Smooth muscle cell (in vitro differentiated cells): ENCODE results near the gene BCCIP. TPM values are rescaled to one million over a fixed set of nuclear protein-coding genes. Genes with fewer than 3 reads are reported as not detected.
A peak's percentile ranks its signal among the peaks of the same experiment; 100 is the strongest.

Experiments used
- DNase-seq: peaks from one replicate; lab custom pipeline; 2025; ENCODE audit not compliant: unreplicated experiment; lab: John Stamatoyannopoulos, UW
- H2AFZ ChIP-seq: fragments of 200-600 bp; sonication (generic); 2 replicates; pipeline ENCODE4 v1.6.0; 2016; ENCODE audit warnings: antibody characterized with exemption, low read depth, mild to moderate bottlenecking
- H3F3A ChIP-seq: fragments of 200-600 bp; sonication (generic); 2 replicates; pipeline ENCODE4 v1.6.0; 2017; ENCODE audit warnings: antibody characterized with exemption, low read depth
- H3K27ac ChIP-seq: fragments of 200-600 bp; sonication (generic); 2 replicates; pipeline ENCODE4 v1.5.1; 2016; ENCODE audit warnings: low read depth, mild to moderate bottlenecking
- H3K27me3 ChIP-seq: fragments of 200-600 bp; sonication (generic); 2 replicates; pipeline ENCODE4 v1.6.1; 2016; ENCODE audit warnings: low read depth, mild to moderate bottlenecking
- H3K36me3 ChIP-seq: fragments of 200-600 bp; sonication (generic); 2 replicates; pipeline ENCODE4 v1.5.1; 2016; ENCODE audit warnings: low read depth
- H3K4me1 ChIP-seq: fragments of 200-600 bp; sonication (generic); 2 replicates; pipeline ENCODE4 v1.5.1; 2016; ENCODE audit warnings: low read depth
- H3K4me2 ChIP-seq: fragments of 200-600 bp; sonication (generic); 2 replicates; pipeline ENCODE4 v1.6.0; 2016; ENCODE audit warnings: mild to moderate bottlenecking
- H3K4me3 ChIP-seq: fragments of 200-600 bp; sonication (generic); 2 replicates; pipeline ENCODE4 v1.5.1; 2016; ENCODE audit warnings: mild to moderate bottlenecking
- H3K79me2 ChIP-seq: fragments of 200-600 bp; sonication (generic); 2 replicates; pipeline ENCODE4 v1.6.0; 2016; ENCODE audit warnings: low read depth, mild to moderate bottlenecking
- H3K9ac ChIP-seq: fragments of 200-600 bp; sonication (generic); 2 replicates; pipeline ENCODE4 v1.6.0; 2016; ENCODE audit warnings: low read depth
- H3K9me3 ChIP-seq: fragments of 200-600 bp; sonication (generic); replicated peaks from 2 replicates; pipeline ENCODE4 v1.5.1; 2016; ENCODE audit warnings: low read depth
- H4K20me1 ChIP-seq: fragments of 200-600 bp; sonication (generic); 2 replicates; pipeline ENCODE4 v1.6.0; 2016; ENCODE audit warnings: low read depth
- CTCF ChIP-seq: fragments of 200-600 bp; sonication (generic); IDR thresholded peaks from 2 replicates; pipeline ENCODE4 v1.5.1; 2017; ENCODE audit warnings: borderline replicate concordance, mild to moderate bottlenecking, antibody characterized with exemption; ENCODE audit not compliant: insufficient read depth, poor library complexity, severe bottlenecking
- WGBS: methylation state at CpG from one replicate; pipeline ENCODE4 v1.1.7; 2016; ENCODE audit warnings: low lambda C conversion rate; 5-methylcytosine and 5-hydroxymethylcytosine counted together
- polyA plus RNA-seq: library from polyadenylated mRNA; unstranded; fragments of >200 nt; fragmentation: Nextera tagmentation; extraction: Ambion mirVana; gene quantifications from 2 replicates; pipeline ENCODE4 v1.2.1, GENCODE V29; 2016
- total RNA-seq: library from RNA; depleted of rRNA; stranded (reverse); fragments of >200 nt; gene quantifications from 2 replicates; pipeline ENCODE4 v1.2.3, GENCODE V29; 2014

The BCCIP gene
- total and polyA plus RNA-seq, 2 experiments from 2014 or later, result 55.3 to 87.5 TPM

GRCh38 chr10:125799451-125800182 lies 23.7 kb upstream of the BCCIP start:
- no peaks in the 10 kb centered on the region for H3K9me3 ChIP-seq
- H3K36me3 ChIP-seq, result no peaks in the 10 kb centered on the region
- no peak overlapping the region for H3K4me3 ChIP-seq
- H3K9ac ChIP-seq, result no peak overlapping the region
- no peaks in the 10 kb centered on the region for H3F3A ChIP-seq
- no peak for DNase-seq
- H3K79me2 ChIP-seq, result no peaks in the 10 kb centered on the region
- no peak overlapping the region for H2AFZ ChIP-seq
- H3K27ac ChIP-seq, result peak overlapping the region; percentile 11
- H3K4me2 ChIP-seq, result peak overlapping the region; percentile 36
- H3K4me1 ChIP-seq, result no peaks in the 10 kb centered on the region
- 48% methylated on average over 8 of the region's 8 CpGs for WGBS
- no peak for TF ChIP-seq CTCF
- peaks cover 12% of the 10 kb centered on the region for H4K20me1 ChIP-seq
- H3K27me3 ChIP-seq, result no peaks in the 10 kb centered on the region

GRCh38 chr10:125801574-125801973 lies 21.8 kb upstream of the BCCIP start:
- Histone ChIP-seq H3K9me3 (no peaks in the 10 kb centered on the region), H3K4me1 (no peaks in the 10 kb centered on the region), H3K9ac (no peak overlapping the region), H3K27me3 (no peaks in the 10 kb centered on the region), H3K27ac (no peak overlapping the region), H4K20me1 (peaks cover 12% of the 10 kb centered on the region), H2AFZ (no peak overlapping the region), H3K79me2 (no peaks in the 10 kb centered on the region), H3K36me3 (no peaks in the 10 kb centered on the region), H3K4me2 (no peak overlapping the region), H3F3A (no peaks in the 10 kb centered on the region), H3K4me3 (no peak overlapping the region)
- no peak for TF ChIP-seq CTCF
- no peak for DNase-seq
- WGBS, result 89% methylated on average over 1 of the region's 1 CpG

GRCh38 chr10:125802131-125802530 lies 21.2 kb upstream of the BCCIP start:
- no peak for DNase-seq
- WGBS, result 94% methylated on average over 5 of the region's 5 CpGs
- Histone ChIP-seq H3K4me1 (no peaks in the 10 kb centered on the region), H3K4me3 (no peak overlapping the region), H2AFZ (no peak overlapping the region), H3K79me2 (no peaks in the 10 kb centered on the region), H4K20me1 (peaks cover 12% of the 10 kb centered on the region), H3K27me3 (no peaks in the 10 kb centered on the region), H3K27ac (no peak overlapping the region), H3K4me2 (no peak overlapping the region), H3K36me3 (peaks cover 5% of the 10 kb centered on the region), H3K9me3 (no peaks in the 10 kb centered on the region), H3K9ac (no peak overlapping the region), H3F3A (no peaks in the 10 kb centered on the region)
- TF ChIP-seq CTCF, result no peak

- Histone ChIP-seq H3K79me2 (no peaks in the 10 kb centered on the region), H3K9me3 (no peaks in the 10 kb centered on the region), H3K4me1 (no peaks in the 10 kb centered on the region), H3K27me3 (no peaks in the 10 kb centered on the region), H3F3A (no peaks in the 10 kb centered on the region), H3K36me3 (peaks cover 9% of the 10 kb centered on the region), H4K20me1 (peaks cover 12% of the 10 kb centered on the region), H3K9ac (no peak overlapping the region), H3K4me3 (no peak overlapping the region), H2AFZ (no peak overlapping the region), H3K4me2 (no peak overlapping the region), H3K27ac (no peak overlapping the region)
- no peak for DNase-seq
- no peak for TF ChIP-seq CTCF
- WGBS, result 89% methylated on average over 7 of the region's 7 CpGs
Observed at GRCh38 chr10:125802739-125803138, 20.6 kb upstream of the BCCIP start.
